Heart left ventricle (tissue), 13 donors: Measurements from ENCODE around the gene PRKCB.

Experiments
- POLR2A ChIP-seq, 2 donors: fragments of 450-650 bp; IDR thresholded peaks; one replicate each; pipeline ENCODE4 v1.6.1; 2017; ENCODE audit warnings: antibody characterized with exemption in 2 of 2, mild to moderate bottlenecking in 2 of 2, moderate library complexity in 2 of 2
- TF ChIP-seq, protein P1 (sequence below), 12 donors: fragments of 200-600 bp; sonication (generic) in 4 of 12; IDR thresholded peaks; one replicate each; pipeline versions ENCODE4 v1.5.0 to v1.8.0; 2018 to 2022; ENCODE audit warnings: antibody characterized with exemption in 12 of 12, mild to moderate bottlenecking in 5 of 12
- donor health status: ischemic (EF 13 %, LVEDD 7.1; RV severe dilation, severe dysfunction).
- donor health status: DM: no; HTN: yes; CAD: no.
- donor health status: DM: no; HTN: no; CAD: no.
- donor health status: ischemic (EF 25% LVEDD 6.9; RV normal size, moderate dysfunction).
- donor health status: ischemic (EF 25% LVEDD 5.7; RV mildly dilated, moderate dysfunction).
- donor health status: ischemic (EF 35%, LVEDD 5.7; RV mildly dilated, moderate dysfunction).
- donor health status: nonischemic (EF 11% LVEDD 7.7; RV severe dilation, severe dysfunction).
- donor health status: DM: yes; HTN: yes; CAD: no.
- donor health status: PGD.
- donor health status: ischemic (EF 29% LVEDD 5.4; RV normal size, mild dysfunction).
- donor health status: nonischemic (EF 23%, LVEDD 6.1; RV moderate dilation, normal function).

DNA sequence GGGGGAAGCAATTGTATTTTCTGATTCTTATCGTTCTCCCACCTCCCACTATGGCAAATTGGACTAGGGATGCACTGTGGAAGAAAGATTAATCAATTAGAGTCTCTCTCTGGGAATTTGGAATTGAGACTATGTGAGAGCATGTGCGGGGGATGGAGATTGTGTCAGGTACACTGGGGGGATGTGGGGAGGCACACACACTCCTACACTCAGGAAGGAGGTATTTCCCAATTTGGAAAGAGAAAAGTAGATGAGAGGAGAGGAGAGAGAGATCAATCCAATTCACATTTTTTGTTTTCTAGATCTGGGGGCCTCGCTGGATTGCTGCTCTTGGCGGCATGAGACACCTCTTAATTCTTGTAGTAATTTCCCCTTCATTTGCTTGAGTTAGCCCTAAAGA is 14.3 kb upstream of the PRKCB start:
- TF ChIP-seq, protein P1, sequence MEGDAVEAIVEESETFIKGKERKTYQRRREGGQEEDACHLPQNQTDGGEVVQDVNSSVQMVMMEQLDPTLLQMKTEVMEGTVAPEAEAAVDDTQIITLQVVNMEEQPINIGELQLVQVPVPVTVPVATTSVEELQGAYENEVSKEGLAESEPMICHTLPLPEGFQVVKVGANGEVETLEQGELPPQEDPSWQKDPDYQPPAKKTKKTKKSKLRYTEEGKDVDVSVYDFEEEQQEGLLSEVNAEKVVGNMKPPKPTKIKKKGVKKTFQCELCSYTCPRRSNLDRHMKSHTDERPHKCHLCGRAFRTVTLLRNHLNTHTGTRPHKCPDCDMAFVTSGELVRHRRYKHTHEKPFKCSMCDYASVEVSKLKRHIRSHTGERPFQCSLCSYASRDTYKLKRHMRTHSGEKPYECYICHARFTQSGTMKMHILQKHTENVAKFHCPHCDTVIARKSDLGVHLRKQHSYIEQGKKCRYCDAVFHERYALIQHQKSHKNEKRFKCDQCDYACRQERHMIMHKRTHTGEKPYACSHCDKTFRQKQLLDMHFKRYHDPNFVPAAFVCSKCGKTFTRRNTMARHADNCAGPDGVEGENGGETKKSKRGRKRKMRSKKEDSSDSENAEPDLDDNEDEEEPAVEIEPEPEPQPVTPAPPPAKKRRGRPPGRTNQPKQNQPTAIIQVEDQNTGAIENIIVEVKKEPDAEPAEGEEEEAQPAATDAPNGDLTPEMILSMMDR (IDR thresholded peaks at IDR 0.05): no peak
- no peak for TF ChIP-seq POLR2A (IDR thresholded peaks at IDR 0.05)
